H1 (cell line): ENCODE results near the gene TNFSF11. TPM values are rescaled to one million over a fixed set of nuclear protein-coding genes. Genes with fewer than 3 reads are reported as not detected.
A peak's percentile ranks its signal among the peaks of the same experiment; 100 is the strongest.

Experiments used
- CTCF ChIA-PET: fragments of 300-600 bp; sonication (Branson Sonifier 250); formaldehyde crosslinking; loops from one replicate; lab custom pipeline; 2021; ENCODE audit not compliant: partially characterized antibody; lab: Charles Lee
- POLR2A ChIA-PET: fragments of 300-600 bp; sonication (Branson Sonifier 250); formaldehyde crosslinking; loops from one replicate; lab custom pipeline; 2021; ENCODE audit warnings: inconsistent platforms; ENCODE audit not compliant: partially characterized antibody; lab: Charles Lee
- DNase-seq, 2 experiments: peaks; one replicate each; pipeline versions ENCODE4 v3.0.0 to v3.0.0-alpha.2; 2010 to 2022; ENCODE audit warnings: low spot score in 2 of 2, low read depth in 1 of 2, mixed read lengths in 1 of 2
- FAIRE-seq: peaks from 2 replicates; lab custom pipeline; 2011; peaks lifted over from hg19 to GRCh38; lab: Jason Lieb, UNC
- H2AFZ ChIP-seq: 2 replicates; pipeline ENCODE4 v1.8.1; 2012; ENCODE audit warnings: low read length, inconsistent platforms
- H2AK5ac ChIP-seq: 2 replicates; pipeline ENCODE4 v1.6.1; 2013; ENCODE audit warnings: low read depth, low read length
- H2BK120ac ChIP-seq: replicated peaks from 2 replicates; pipeline ENCODE3; 2013; ENCODE audit warnings: low read depth, low read length, inconsistent platforms
- H2BK12ac ChIP-seq: 2 replicates; pipeline ENCODE4 v1.6.1; 2013; ENCODE audit warnings: low read depth, low read length
- H2BK15ac ChIP-seq: 2 replicates; pipeline ENCODE4 v1.6.1; 2013; ENCODE audit warnings: low read length
- H2BK20ac ChIP-seq: 2 replicates; pipeline ENCODE4 v1.6.1; 2013; ENCODE audit warnings: low read length
- H2BK5ac ChIP-seq: 2 replicates; pipeline ENCODE4 v1.6.1; 2013; ENCODE audit warnings: low read depth, low read length
- H3K14ac ChIP-seq: 2 replicates; pipeline ENCODE4 v1.6.1; 2013; ENCODE audit warnings: inconsistent platforms; ENCODE audit not compliant: insufficient read length
- H3K18ac ChIP-seq: 2 replicates; pipeline ENCODE4 v1.6.1; 2013; ENCODE audit warnings: low read length; ENCODE audit errors: extremely low read depth
- H3K23ac ChIP-seq: 2 replicates; pipeline ENCODE4 v1.6.1; 2013; ENCODE audit warnings: inconsistent platforms; ENCODE audit not compliant: insufficient read length
- H3K23me2 ChIP-seq: 2 replicates; pipeline ENCODE4 v1.6.1; 2013; ENCODE audit warnings: low read depth, low read length
- H3K27ac ChIP-seq: 2 replicates; pipeline ENCODE4 v1.6.1; 2011; ENCODE audit warnings: low read depth, low read length, inconsistent platforms
- H3K27me3 ChIP-seq, 4 experiments: replicated peaks in 1 of 4; 1 replicate in 1 of 4; 2 replicates in 3 of 4; pipeline versions ENCODE4 v1.6.1 to v1.8.1; 2011 to 2013; ENCODE audit warnings: low read length in 3 of 4, mild to moderate bottlenecking in 3 of 4, inconsistent platforms in 2 of 4, mixed read lengths in 2 of 4, moderate library complexity in 1 of 4; ENCODE audit not compliant: control insufficient read depth in 3 of 4, insufficient read depth in 3 of 4; ENCODE audit errors: extremely low read depth in 1 of 4
- H3K36me3 ChIP-seq, 4 experiments: 2 replicates each; pipeline versions ENCODE4 v1.6.1 to v1.8.1; 2011 to 2013; ENCODE audit warnings: mild to moderate bottlenecking in 4 of 4, low read length in 3 of 4, moderate library complexity in 2 of 4, control low read depth in 1 of 4, inconsistent platforms in 1 of 4; ENCODE audit not compliant: insufficient read depth in 4 of 4, control insufficient read depth in 2 of 4
- H3K4ac ChIP-seq: replicated peaks from 2 replicates; pipeline ENCODE3; 2013; ENCODE audit warnings: low read length, low read depth, mixed read lengths, inconsistent platforms; ENCODE audit not compliant: insufficient read length
- H3K4me1 ChIP-seq, 4 experiments: replicated peaks in 1 of 4; 1 replicate in 1 of 4; 2 replicates in 3 of 4; pipeline versions ENCODE4 v1.6.1 to v1.8.1; 2011 to 2013; ENCODE audit warnings: low read length in 3 of 4, inconsistent platforms in 2 of 4, mixed read lengths in 1 of 4; ENCODE audit not compliant: insufficient read depth in 4 of 4, control insufficient read depth in 3 of 4
- H3K4me2 ChIP-seq, 2 experiments: 2 replicates each; pipeline versions ENCODE4 v1.6.1 to v1.8.1; 2011 to 2013; ENCODE audit warnings: low read depth in 2 of 2, low read length in 2 of 2, control low read depth in 1 of 2, inconsistent platforms in 1 of 2, mild to moderate bottlenecking in 1 of 2; ENCODE audit not compliant: insufficient read depth in 1 of 2
- H3K4me3 ChIP-seq, 4 experiments: fragments of 200-600, 300-600 bp in 1 of 4; sonication (generic), shearing (Covaris generic), sonication (Bioruptor Twin) in 1 of 4; 2 replicates each; pipeline versions ENCODE4 v1.5.1 to v1.8.1; 2011 to 2016; ENCODE audit warnings: low read length in 4 of 4, low read depth in 3 of 4, control low read depth in 2 of 4, inconsistent platforms in 2 of 4, mild to moderate bottlenecking in 2 of 4, mixed read lengths in 1 of 4, moderate library complexity in 1 of 4; ENCODE audit not compliant: insufficient read depth in 2 of 4; ENCODE audit errors: extremely low read depth in 1 of 4
- H3K56ac ChIP-seq: replicated peaks from 2 replicates; pipeline ENCODE3; 2013; ENCODE audit warnings: low read depth, mild to moderate bottlenecking, mixed read lengths, low read length, inconsistent platforms; ENCODE audit not compliant: insufficient read length
- H3K79me1 ChIP-seq: 2 replicates; pipeline ENCODE4 v1.6.1; 2013; ENCODE audit warnings: low read depth, low read length, control low read depth
- H3K79me2 ChIP-seq, 2 experiments: 2 replicates each; pipeline versions ENCODE4 v1.6.1 to v1.8.1; 2012 to 2013; ENCODE audit warnings: low read length in 2 of 2, mild to moderate bottlenecking in 2 of 2, inconsistent platforms in 1 of 2; ENCODE audit not compliant: insufficient read depth in 2 of 2, control insufficient read depth in 1 of 2
- H3K9ac ChIP-seq, 4 experiments: replicated peaks in 1 of 4; 1 replicate in 1 of 4; 2 replicates in 3 of 4; pipeline versions ENCODE4 v1.6.1 to v1.8.1; 2011 to 2013; ENCODE audit warnings: low read depth in 3 of 4, low read length in 3 of 4, control low read depth in 2 of 4, mild to moderate bottlenecking in 2 of 4, moderate library complexity in 2 of 4, inconsistent platforms in 1 of 4; ENCODE audit errors: extremely low read depth in 1 of 4
- H3K9me3 ChIP-seq, 2 experiments: 2 replicates each; pipeline versions ENCODE4 v1.6.1 to v1.8.1; 2012 to 2013; ENCODE audit warnings: mild to moderate bottlenecking in 2 of 2, moderate library complexity in 2 of 2, control low read depth in 1 of 2, inconsistent platforms in 1 of 2, low read depth in 1 of 2, low read length in 1 of 2, mixed read lengths in 1 of 2; ENCODE audit not compliant: insufficient read depth in 2 of 2
- H4K20me1 ChIP-seq, 2 experiments: replicated peaks in 1 of 2; 2 replicates each; pipeline versions ENCODE3 to v1.8.1; 2011 to 2013; ENCODE audit warnings: inconsistent platforms in 2 of 2, low read length in 2 of 2, mild to moderate bottlenecking in 1 of 2; ENCODE audit not compliant: insufficient read depth in 2 of 2, control insufficient read depth in 1 of 2
- H4K5ac ChIP-seq: 2 replicates; pipeline ENCODE4 v1.6.1; 2013; ENCODE audit warnings: low read length, low read depth, mixed read lengths, inconsistent platforms; ENCODE audit not compliant: insufficient read length
- H4K8ac ChIP-seq: 2 replicates; pipeline ENCODE4 v1.8.0; 2013; ENCODE audit warnings: mild to moderate bottlenecking, moderate library complexity, low read length, inconsistent platforms; ENCODE audit not compliant: insufficient read depth; ENCODE audit errors: extremely low read depth
- H4K91ac ChIP-seq: replicated peaks from 2 replicates; pipeline ENCODE3; 2013; ENCODE audit warnings: low read length, mixed read lengths, inconsistent platforms; ENCODE audit not compliant: insufficient read length
- BRCA1 ChIP-seq: IDR thresholded peaks from 2 replicates; pipeline ENCODE4 v1.6.1; 2012; ENCODE audit warnings: low read depth, low read length, improper control_type of control experiment
- CHD2 ChIP-seq: IDR thresholded peaks from 2 replicates; pipeline ENCODE4 v1.6.1; 2012; ENCODE audit warnings: low read length, improper control_type of control experiment
- GTF2F1 ChIP-seq: IDR thresholded peaks from 2 replicates; pipeline ENCODE4 v1.6.1; 2012; ENCODE audit warnings: low read depth, low read length, improper control_type of control experiment, borderline replicate concordance
- JUN ChIP-seq: IDR thresholded peaks from 2 replicates; pipeline ENCODE4 v1.6.1; 2011; ENCODE audit warnings: low read depth, mild to moderate bottlenecking, improper control_type of control experiment, low read length
- JUND ChIP-seq: IDR thresholded peaks from 2 replicates; pipeline ENCODE4 v1.6.1; 2011; ENCODE audit warnings: mild to moderate bottlenecking, improper control_type of control experiment, low read length
- NRF1 ChIP-seq: IDR thresholded peaks from 2 replicates; pipeline ENCODE4 v1.6.1; 2011; ENCODE audit warnings: mild to moderate bottlenecking, low read depth, low read length, improper control_type of control experiment
- RFX5 ChIP-seq: IDR thresholded peaks from 2 replicates; pipeline ENCODE4 v1.6.1; 2011; ENCODE audit warnings: low read depth, low read length, improper control_type of control experiment, borderline replicate concordance
- RNF2 ChIP-seq: fragments of 200-900, 300-1000 bp; sonication (generic); IDR thresholded peaks from 2 replicates; pipeline ENCODE4 v1.7.1; 2016; ENCODE audit warnings: borderline replicate concordance, low read depth, mild to moderate bottlenecking, antibody characterized with exemption, low read length; ENCODE audit not compliant: poor library complexity, severe bottlenecking; ENCODE audit errors: missing control alignments
- SRF ChIP-seq: IDR thresholded peaks from 2 replicates; pipeline ENCODE4 v1.6.1; 2011; ENCODE audit warnings: mild to moderate bottlenecking, low read depth, low read length, moderate library complexity
- USF2 ChIP-seq: IDR thresholded peaks from 2 replicates; pipeline ENCODE4 v1.6.1; 2011; ENCODE audit warnings: low read length, improper control_type of control experiment
- WGBS, 2 experiments: shearing (Covaris generic) in 1 of 2; methylation state at CpG; one replicate each; pipeline versions ENCODE4 v1.1.6 to v1.1.7; 2013 to 2015; ENCODE audit warnings: low lambda C conversion rate in 2 of 2, mixed read lengths in 2 of 2, inconsistent platforms in 1 of 2, low coverage in 1 of 2, missing lambda C conversion rate in 1 of 2; ENCODE audit not compliant: insufficient replicate concordance in 2 of 2, insufficient coverage in 1 of 2, insufficient read length in 1 of 2; ENCODE audit errors: extremely low coverage in 1 of 2, missing lambda C conversion rate in 1 of 2; 5-methylcytosine and 5-hydroxymethylcytosine counted together
- polyA plus RNA-seq, 7 experiments: library from polyadenylated mRNA; depleted of rRNA in 3 of 7; stranded (reverse) in 5 of 7; unstranded in 2 of 7; fragments of >200 nt in 5 of 7; fragments of 200-250 nt in 2 of 7; gene quantifications; 1 replicate in 5 of 7; 2 replicates in 1 of 7; 4 replicates in 1 of 7; pipeline versions ENCODE4 v1.2.1 to v1.2.3, GENCODE V29; 2011 to 2013; ENCODE audit warnings: missing spikeins in 2 of 7, mixed read lengths in 2 of 7
- total RNA-seq: library from RNA; stranded (reverse); fragmentation: NEBNext Ultra II Directional; extraction: Animal tissue kit (Norgen Biotek cat#: 25700); gene quantifications from 2 replicates; pipeline ENCODE4 v1.2.1, GENCODE V29; 2021
- TF ChIP-seq, protein P1 (sequence below): IDR thresholded peaks from 2 replicates; pipeline ENCODE4 v1.6.1; 2012; ENCODE audit warnings: inconsistent platforms

Gene TNFSF11
- total and polyA plus RNA-seq, 2 of the 8 experiments (the other 6 are each of a cell fraction or from before 2014, with no cell fraction given) = 9.3 to 12.0 TPM

GRCh38 chr13:42656161-42656560 lies 82.2 kb downstream of the TNFSF11 start:
- Histone ChIP-seq H4K91ac (no peak overlapping the region), H2AFZ (peak overlapping the region; percentile 76; the same call in 1 of the 2 replicates), H2BK15ac (no peak overlapping the region), H2BK12ac (no peak overlapping the region), H3K9ac (no peak overlapping the region), H3K56ac (no peak overlapping the region), H3K4me1 (peaks cover 0 to 10% (median 5%) of the 10 kb centered on the region in 4 experiments; a peak in 3 of 7 replicates), H3K27me3 (peaks cover 0 to 1% (median 0%) of the 10 kb centered on the region in 4 experiments; a peak in 1 of 7 replicates), H3K79me2 (no peaks in the 10 kb centered on the region), H4K8ac (no peak overlapping the region; the same call in 1 of the 2 replicates), H3K4me3 (no peak overlapping the region), H4K20me1 (no peaks in the 10 kb centered on the region), H2BK120ac (no peak overlapping the region), H4K5ac (no peak overlapping the region), H3K23ac (no peak overlapping the region), H2AK5ac (no peak overlapping the region), H3K79me1 (no peaks in the 10 kb centered on the region), H3K14ac (no peak overlapping the region), H2BK5ac (no peak overlapping the region), H3K36me3 (no peaks in the 10 kb centered on the region), H3K27ac (no peak overlapping the region), H3K4ac (no peak overlapping the region), H3K18ac (no peak overlapping the region), H2BK20ac (no peak overlapping the region), H3K4me2 (peak overlapping the region in 1 of 2 experiments; percentile 29; a peak in 1 of 4 replicates), H3K23me2 (no peaks in the 10 kb centered on the region), H3K9me3 (no peaks in the 10 kb centered on the region)
- ChIA-PET POLR2A (interaction anchor here (0.6 kb wide), 2 partner anchors 75 to 186 kb away, joined by 3 read pairs; no protein-coding TSS in a partner anchor), CTCF (no interaction called here)
- no peak for DNase-seq
- WGBS, 2 experiments = 40% methylated on average over 1 of the region's 1 CpG; no CpG with 5 or more reads in 1 of the 2 experiments
- FAIRE-seq = no peak
- TF ChIP-seq CHD2 (no peak), JUN (no peak), RFX5 (no peak), USF2 (no peak), BRCA1 (no peak), JUND (no peak), SRF (no peak), GTF2F1 (no peak), RNF2 (no peak), NRF1 (no peak)
- TF ChIP-seq, protein P1, sequence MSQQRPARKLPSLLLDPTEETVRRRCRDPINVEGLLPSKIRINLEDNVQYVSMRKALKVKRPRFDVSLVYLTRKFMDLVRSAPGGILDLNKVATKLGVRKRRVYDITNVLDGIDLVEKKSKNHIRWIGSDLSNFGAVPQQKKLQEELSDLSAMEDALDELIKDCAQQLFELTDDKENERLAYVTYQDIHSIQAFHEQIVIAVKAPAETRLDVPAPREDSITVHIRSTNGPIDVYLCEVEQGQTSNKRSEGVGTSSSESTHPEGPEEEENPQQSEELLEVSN = no peak
